PC-9 (cell line): ENCODE measurements around the gene CILP. TPM values are rescaled to one million over a fixed set of nuclear protein-coding genes. Genes with fewer than 3 reads are reported as not detected.

Source experiments
- BruUV-seq: library from RNA; stranded (reverse); fragments of 400-500 nt; replicated peaks from 2 replicates; lab custom pipeline; 2021; lab: Mats Ljungman, UMichigan
- CTCF ChIA-PET: fragments of 300-600 bp; sonication (Branson Sonifier 250); formaldehyde crosslinking; loops from one replicate; lab custom pipeline; 2022; ENCODE audit warnings: antibody characterized with exemption; lab: Charles Lee
- POLR2A ChIA-PET: fragments of 300-600 bp; sonication (Branson Sonifier 250); formaldehyde crosslinking; loops from one replicate; lab custom pipeline; 2022; ENCODE audit warnings: antibody characterized with exemption; ENCODE audit not compliant: unreplicated experiment; lab: Charles Lee
- DNase-seq, 2 experiments: peaks; one replicate each; pipeline versions ENCODE4 v3.0.0 to v3.0.0-alpha.2; 2015 to 2022; ENCODE audit warnings: mixed read lengths in 1 of 2
- H2AFZ ChIP-seq: fragments of 200-600 bp; sonication (generic); 2 replicates; pipeline ENCODE4 v1.8.1; 2017; ENCODE audit warnings: antibody characterized with exemption
- H3F3A ChIP-seq: fragments of 200-600 bp; sonication (generic); 2 replicates; pipeline ENCODE4 v1.8.1; 2017; ENCODE audit warnings: antibody characterized with exemption, mild to moderate bottlenecking, low read depth; ENCODE audit not compliant: insufficient read depth
- H3K27ac ChIP-seq: fragments of 200-600 bp; sonication (generic); 2 replicates; pipeline ENCODE4 v1.6.1; 2016; ENCODE audit warnings: mixed run types
- H3K27me3 ChIP-seq: fragments of 200-600 bp; sonication (generic); 2 replicates; pipeline ENCODE4 v1.6.1; 2016; ENCODE audit warnings: low read depth, mixed run types; ENCODE audit not compliant: insufficient read depth
- H3K36me3 ChIP-seq: fragments of 200-600 bp; sonication (generic); 2 replicates; pipeline ENCODE4 v1.6.1; 2016; ENCODE audit warnings: low read depth, mixed run types
- H3K4me1 ChIP-seq: fragments of 200-600 bp; sonication (generic); replicated peaks from 2 replicates; pipeline ENCODE4 v1.6.1; 2016; ENCODE audit warnings: mixed run types; ENCODE audit not compliant: insufficient read depth
- H3K4me2 ChIP-seq: fragments of 200-600 bp; sonication (generic); 2 replicates; pipeline ENCODE4 v1.6.1; 2017; ENCODE audit warnings: mixed run types
- H3K4me3 ChIP-seq: fragments of 200-600 bp; sonication (generic); 2 replicates; pipeline ENCODE4 v1.6.1; 2016; ENCODE audit warnings: mixed run types
- H3K79me2 ChIP-seq: fragments of 200-600 bp; sonication (generic); 2 replicates; pipeline ENCODE4 v1.6.1; 2017; ENCODE audit warnings: low read depth, mixed run types
- H3K9me2 ChIP-seq: fragments of 200-600 bp; sonication (generic); 2 replicates; pipeline ENCODE4 v1.8.1; 2017; ENCODE audit warnings: mild to moderate bottlenecking; ENCODE audit not compliant: insufficient read depth
- H3K9me3 ChIP-seq: fragments of 200-600 bp; sonication (generic); 2 replicates; pipeline ENCODE4 v1.8.1; 2016; ENCODE audit warnings: low read depth; ENCODE audit not compliant: insufficient read depth
- H4K20me1 ChIP-seq: fragments of 200-600 bp; sonication (generic); 2 replicates; pipeline ENCODE4 v1.8.1; 2017; ENCODE audit not compliant: insufficient read depth
- CTCF ChIP-seq: fragments of 200-600 bp; sonication (generic); conservative IDR thresholded peaks from 2 replicates; pipeline ENCODE4 v1.6.1; 2017; ENCODE audit warnings: mixed run types, antibody characterized with exemption, mild to moderate bottlenecking, moderate library complexity
- EZH2 ChIP-seq: fragments of 200-600 bp; sonication (generic); IDR thresholded peaks from 2 replicates; pipeline ENCODE4 v1.8.0; 2017; ENCODE audit warnings: antibody characterized with exemption, low read depth
- intact Hi-C: fragments of 100-400 bp; cut with micrococcal nuclease; formaldehyde crosslinking; loops from one replicate; pipeline ENCODE4 v1.10.0; 2022; ENCODE audit not compliant: unreplicated experiment
- total RNA-seq: library from RNA; stranded (reverse); gene quantifications from 2 replicates; pipeline ENCODE4 v1.2.3, GENCODE V29; 2021

CILP gene
- total RNA-seq, 1 experiment from 2014 or later, result 0.07 TPM

DNA sequence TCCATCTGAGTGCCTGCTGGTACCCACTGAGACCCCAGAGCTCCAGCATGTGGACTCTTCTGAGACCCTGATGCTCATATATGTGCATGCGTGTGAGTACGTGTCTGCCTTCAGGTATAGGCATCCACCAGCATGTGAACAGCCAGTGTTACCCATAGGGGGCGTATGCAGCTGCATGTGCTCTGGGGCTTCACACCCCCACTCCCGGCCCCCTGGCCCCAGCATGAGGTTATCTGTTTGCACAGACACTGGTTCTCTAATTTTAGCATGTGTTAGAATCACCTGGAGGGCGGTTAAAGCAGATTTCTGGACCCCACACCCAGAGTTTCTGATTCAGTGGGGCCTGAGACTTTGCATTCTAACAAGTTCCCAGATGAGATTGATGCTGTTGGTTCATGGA, 824 bp upstream of the CILP start:
- no peaks in the 10 kb centered on the region for H3K9me2 ChIP-seq
- DNase-seq, result no peak
- CTCF ChIA-PET, result interaction anchor here (1.2 kb wide), 1 partner anchor 157 kb away, joined by 3 read pairs; no protein-coding TSS in a partner anchor
- H3K4me1 ChIP-seq, result peaks cover 34% of the 10 kb centered on the region
- H3K4me3 ChIP-seq, result no peak overlapping the region
- BruUV-seq, result no TSS peak
- peak; percentile 58 for TF ChIP-seq CTCF
- TF ChIP-seq EZH2, result no peak
- POLR2A ChIA-PET, result no interaction called here
- no peaks in the 10 kb centered on the region for H3K9me3 ChIP-seq
- H3K4me2 ChIP-seq, result no peak overlapping the region
- intact Hi-C loops, result no loop called here
- no peaks in the 10 kb centered on the region for H4K20me1 ChIP-seq
- H3F3A ChIP-seq, result peaks cover 17% of the 10 kb centered on the region; the same call in 1 of the 2 replicates
- H3K79me2 ChIP-seq, result no peaks in the 10 kb centered on the region
- H3K27ac ChIP-seq, result no peak overlapping the region
- H3K27me3 ChIP-seq, result no peaks in the 10 kb centered on the region
- no peak overlapping the region for H2AFZ ChIP-seq
- no peaks in the 10 kb centered on the region for H3K36me3 ChIP-seq

DNA sequence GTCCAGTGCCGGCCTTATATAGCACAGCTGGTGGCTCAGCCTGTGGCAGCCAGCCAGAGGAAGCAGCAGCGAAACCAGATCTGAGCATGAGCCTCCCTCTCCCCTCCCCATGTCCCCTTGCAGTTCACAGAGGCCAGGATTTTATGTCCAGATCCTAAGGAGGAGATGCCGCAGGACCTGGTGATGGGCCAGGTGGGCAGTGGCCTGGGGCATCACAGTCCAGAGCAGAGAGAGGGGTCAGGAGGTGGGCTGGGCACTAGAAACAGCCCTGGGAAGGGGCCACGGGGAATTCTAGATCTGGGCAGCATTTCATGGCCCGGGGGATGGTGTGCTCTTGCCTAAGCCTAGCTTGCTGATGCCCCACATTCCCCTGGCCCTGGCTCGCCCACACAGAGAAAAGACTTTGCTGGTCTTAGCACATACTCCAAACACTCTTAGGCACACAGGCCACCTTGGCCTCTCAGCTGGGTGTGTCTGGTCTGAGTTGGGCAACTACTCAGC, 259 bp upstream of the CILP start:
- Histone ChIP-seq H3K36me3 (no peaks in the 10 kb centered on the region), H3K4me1 (peaks cover 34% of the 10 kb centered on the region), H3K4me3 (no peak overlapping the region), H2AFZ (no peak overlapping the region), H3K27ac (no peak overlapping the region), H3K9me2 (no peaks in the 10 kb centered on the region), H3K4me2 (no peak overlapping the region), H3K27me3 (no peaks in the 10 kb centered on the region), H3K79me2 (no peaks in the 10 kb centered on the region), H3F3A (peaks cover 17% of the 10 kb centered on the region; the same call in 1 of the 2 replicates), H3K9me3 (no peaks in the 10 kb centered on the region), H4K20me1 (no peaks in the 10 kb centered on the region)
- CTCF ChIA-PET, result interaction anchor here (1.2 kb wide), 1 partner anchor 156 kb away, joined by 3 read pairs; no protein-coding TSS in a partner anchor
- peak; percentile 16 to 53 for DNase-seq
- BruUV-seq, result no TSS peak
- TF ChIP-seq EZH2 (no peak), CTCF (no peak)
- intact Hi-C loops, result no loop called here
- POLR2A ChIA-PET, result interaction anchor here (0.5 kb wide), 1 partner anchor 86 kb away, joined by 5 read pairs; no protein-coding TSS in a partner anchor

GRCh38 chr15:65209701-65210643, 1.3 kb downstream of the CILP start:
- peaks cover 17% of the 10 kb centered on the region; the same call in 1 of the 2 replicates for H3F3A ChIP-seq
- no peaks in the 10 kb centered on the region for H3K9me2 ChIP-seq
- H3K9me3 ChIP-seq, result no peaks in the 10 kb centered on the region
- no peaks in the 10 kb centered on the region for H3K79me2 ChIP-seq
- H3K36me3 ChIP-seq, result no peaks in the 10 kb centered on the region
- no peak overlapping the region for H3K4me3 ChIP-seq
- H4K20me1 ChIP-seq, result no peaks in the 10 kb centered on the region
- TF ChIP-seq EZH2 (no peak), CTCF (no peak)
- peak overlapping the region; percentile 50 for H3K27ac ChIP-seq
- POLR2A ChIA-PET, result interaction anchor here (0.6 to 1.3 kb wide), 3 partner anchors 25 to 822 kb away, joined by 3 to 19 read pairs (median 6); partner anchors contain the start of genes CLPX, RNU5B-1 and TRIP4
- H3K4me2 ChIP-seq, result peak overlapping the region; percentile 44
- H3K27me3 ChIP-seq, result no peaks in the 10 kb centered on the region
- DNase-seq, result peak; percentile 44 to 86
- CTCF ChIA-PET, result interaction anchor here (0.6 kb wide), 1 partner anchor 30 kb away, joined by 14 read pairs; no protein-coding TSS in a partner anchor
- no peak overlapping the region for H2AFZ ChIP-seq
- peaks cover 34% of the 10 kb centered on the region for H3K4me1 ChIP-seq
- BruUV-seq, result no TSS peak
- intact Hi-C loops, result loop anchor here (10.0 kb wide), 1 partner anchor 45 kb away; no protein-coding TSS in a partner anchor
